ENCODE data around the gene C1R.
"Not testable (repeated sequence)": the region's sequence is repeated elsewhere in the genome, so short reads cannot be mapped to it uniquely, and the experiment has no call there.

C1R gene

GRCh38 chr12:7110661-7111060, 18.4 kb upstream of the C1R start:
- TF ChIP-seq SPI1 (IDR thresholded peaks at IDR 0.05; ENCODE audit: low read depth, low read length) (no peak), TAF1 (IDR thresholded peaks at IDR 0.05; ENCODE audit: low read depth, low read length) (no peak), PAX5 (IDR thresholded peaks at IDR 0.05; ENCODE audit: insufficient read depth, low read length, severe bottlenecking) (no peak), POLR2A (IDR thresholded peaks at IDR 0.05; ENCODE audit: low read depth, low read length) (no peak), POU2F2 (IDR thresholded peaks at IDR 0.05; ENCODE audit: low read depth, low read length) (no peak), POLR2AphosphoS5 (IDR thresholded peaks at IDR 0.05; ENCODE audit: low read depth, low read length) (no peak)
- DNase-seq (ENCODE audit: insufficient read length, low spot score) (no peak), FAIRE-seq (no peak)

- TF ChIP-seq PAX5 (IDR thresholded peaks at IDR 0.05; ENCODE audit: insufficient read depth, low read length, severe bottlenecking) (no peak), SPI1 (IDR thresholded peaks at IDR 0.05; ENCODE audit: low read depth, low read length) (no peak), POLR2AphosphoS5 (IDR thresholded peaks at IDR 0.05; ENCODE audit: low read depth, low read length) (no peak), TAF1 (IDR thresholded peaks at IDR 0.05; ENCODE audit: low read depth, low read length) (no peak), POU2F2 (IDR thresholded peaks at IDR 0.05; ENCODE audit: low read depth, low read length) (no peak), POLR2A (IDR thresholded peaks at IDR 0.05; ENCODE audit: low read depth, low read length) (no peak)
- FAIRE-seq = no peak
- DNase-seq (ENCODE audit: insufficient read length, low spot score) = no peak
These were observed 17.3 kb upstream of the C1R start for GRCh38 chr12:7109572-7109920.

DNA sequence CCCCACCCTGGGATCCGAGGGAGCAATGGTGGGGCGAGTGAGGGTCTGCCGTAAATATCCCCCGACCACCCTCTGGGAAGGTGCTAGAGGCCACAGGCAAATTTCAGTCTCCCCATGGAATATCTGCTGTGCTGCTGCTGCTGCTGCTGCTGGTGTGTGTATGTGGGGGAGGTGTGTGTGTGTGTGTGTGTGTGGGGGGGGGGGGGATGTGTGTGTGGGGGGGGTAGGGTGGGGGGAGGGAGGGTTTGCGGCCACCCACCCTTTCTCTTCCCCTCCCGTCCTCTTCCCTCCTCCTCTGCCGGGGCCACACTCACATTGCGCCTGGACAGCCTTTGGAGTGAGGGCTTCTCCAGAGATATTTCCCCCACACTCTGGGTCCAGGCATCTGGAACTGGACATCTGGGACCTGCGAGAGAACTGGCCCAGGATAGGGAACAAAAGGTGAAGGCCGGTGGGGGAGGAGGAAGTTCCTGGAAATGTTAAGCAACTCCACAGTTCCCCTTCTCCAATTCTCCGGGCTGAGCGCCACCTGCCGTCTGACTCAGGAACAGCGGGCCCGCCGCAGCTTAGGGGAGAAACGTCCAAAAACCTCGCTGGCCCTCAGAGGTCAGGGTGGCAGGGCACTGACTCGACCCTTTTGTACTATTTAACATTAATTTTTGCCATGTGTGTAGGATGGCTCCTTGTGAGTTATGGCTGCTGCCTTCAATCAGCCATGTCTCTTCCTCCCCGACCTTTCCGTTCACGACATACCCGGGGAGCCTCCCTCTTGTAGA, 16.7 kb upstream of the C1R start, which contains the start of gene C1RL:
Gene C1RL (minus strand): TSS at position 419 of the 776 bp plus-strand sequence. CDS start 34 bp downstream, at position 385.
- FAIRE-seq = peak; percentile 79
- TF ChIP-seq POU2F2 (IDR thresholded peaks at IDR 0.05; ENCODE audit: low read depth, low read length) = no peak
- TF ChIP-seq SPI1 (IDR thresholded peaks at IDR 0.05; ENCODE audit: low read depth, low read length) = peak; percentile 76
- no peak for DNase-seq (ENCODE audit: insufficient read length, low spot score)

DNA sequence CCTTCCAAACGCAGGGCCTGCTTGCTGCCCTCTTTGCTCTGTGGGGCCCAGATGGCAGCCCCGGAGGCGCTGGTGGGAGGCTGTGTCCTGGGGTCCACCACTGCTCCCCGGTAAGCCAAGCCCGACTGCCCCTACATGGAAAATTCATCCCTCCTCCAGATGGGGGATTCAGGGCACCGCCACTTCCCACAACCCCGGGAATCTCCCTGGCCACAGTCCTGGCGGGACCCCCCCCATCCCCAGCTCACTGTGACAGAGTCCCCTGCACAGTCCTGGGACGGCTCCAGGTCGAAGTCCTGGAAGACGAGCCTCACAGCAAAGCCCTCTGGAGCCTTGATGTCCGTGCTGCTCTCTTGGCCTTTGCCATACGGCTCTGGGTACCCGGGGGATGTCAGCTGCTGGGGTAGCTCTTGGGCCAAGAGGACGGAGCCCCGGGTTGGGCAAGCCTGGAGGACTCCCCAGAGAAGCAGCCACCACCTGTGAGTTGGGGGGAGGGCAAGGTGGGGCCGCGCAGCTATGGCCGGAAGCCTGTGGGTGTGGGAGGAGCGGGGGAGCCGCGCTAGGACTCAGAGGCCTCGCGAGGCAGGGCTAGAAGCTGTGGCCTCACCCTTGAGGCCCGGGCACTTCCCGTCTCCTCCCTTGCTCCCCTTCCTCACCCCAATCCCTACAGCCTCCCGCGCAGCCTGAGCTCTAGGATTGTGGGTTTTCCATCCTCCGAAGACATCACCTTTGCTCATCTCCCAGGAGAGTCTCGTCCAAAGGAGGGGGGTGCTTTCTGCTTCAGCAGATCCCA, 16.0 kb upstream of the C1R start:
- peak; percentile 79 for DNase-seq (ENCODE audit: insufficient read length, low spot score)
- FAIRE-seq = peak; percentile 98
- TF ChIP-seq POU2F2 (IDR thresholded peaks at IDR 0.05; ENCODE audit: low read depth, low read length) (peak; percentile 77), POLR2AphosphoS5 (IDR thresholded peaks at IDR 0.05; ENCODE audit: low read depth, low read length) (peak; percentile 96), PAX5 (IDR thresholded peaks at IDR 0.05; ENCODE audit: insufficient read depth, low read length, severe bottlenecking) (no peak), SPI1 (IDR thresholded peaks at IDR 0.05; ENCODE audit: low read depth, low read length) (peak; percentile 74), POLR2A (IDR thresholded peaks at IDR 0.05; ENCODE audit: low read depth, low read length) (peak; percentile 98), TAF1 (IDR thresholded peaks at IDR 0.05; ENCODE audit: low read depth, low read length) (peak; percentile 68; the same call in 1 of the 2 replicates)

- no peak for DNase-seq (ENCODE audit: insufficient read length, low spot score)
- FAIRE-seq = peak; percentile 62
- no peak for TF ChIP-seq POU2F2 (IDR thresholded peaks at IDR 0.05; ENCODE audit: low read depth, low read length)
- no peak for TF ChIP-seq POLR2A (IDR thresholded peaks at IDR 0.05; ENCODE audit: low read depth, low read length)
- TF ChIP-seq SPI1 (IDR thresholded peaks at IDR 0.05; ENCODE audit: low read depth, low read length) = no peak
- TF ChIP-seq PAX5 (IDR thresholded peaks at IDR 0.05; ENCODE audit: insufficient read depth, low read length, severe bottlenecking) = no peak
- TF ChIP-seq POLR2AphosphoS5 (IDR thresholded peaks at IDR 0.05; ENCODE audit: low read depth, low read length) = no peak
- no peak for TF ChIP-seq TAF1 (IDR thresholded peaks at IDR 0.05; ENCODE audit: low read depth, low read length)
These were observed 15.4 kb upstream of the C1R start for GRCh38 chr12:7107636-7108002.

- not testable (repeated sequence) for DNase-seq (ENCODE audit: insufficient read length, low spot score); FAIRE-seq
These were observed 14.9 kb upstream of the C1R start for GRCh38 chr12:7107181-7107580.

GRCh38 chr12:7106082-7106481, 13.8 kb upstream of the C1R start:
- DNase-seq (ENCODE audit: insufficient read length, low spot score) (no peak), FAIRE-seq (no peak)
- no peak for TF ChIP-seq PAX5 (IDR thresholded peaks at IDR 0.05; ENCODE audit: insufficient read depth, low read length, severe bottlenecking)
- TF ChIP-seq POLR2AphosphoS5 (IDR thresholded peaks at IDR 0.05; ENCODE audit: low read depth, low read length) = no peak
- no peak for TF ChIP-seq TAF1 (IDR thresholded peaks at IDR 0.05; ENCODE audit: low read depth, low read length)
- no peak for TF ChIP-seq SPI1 (IDR thresholded peaks at IDR 0.05; ENCODE audit: low read depth, low read length)
- no peak for TF ChIP-seq POLR2A (IDR thresholded peaks at IDR 0.05; ENCODE audit: low read depth, low read length)
- TF ChIP-seq POU2F2 (IDR thresholded peaks at IDR 0.05; ENCODE audit: low read depth, low read length) = no peak

DNA sequence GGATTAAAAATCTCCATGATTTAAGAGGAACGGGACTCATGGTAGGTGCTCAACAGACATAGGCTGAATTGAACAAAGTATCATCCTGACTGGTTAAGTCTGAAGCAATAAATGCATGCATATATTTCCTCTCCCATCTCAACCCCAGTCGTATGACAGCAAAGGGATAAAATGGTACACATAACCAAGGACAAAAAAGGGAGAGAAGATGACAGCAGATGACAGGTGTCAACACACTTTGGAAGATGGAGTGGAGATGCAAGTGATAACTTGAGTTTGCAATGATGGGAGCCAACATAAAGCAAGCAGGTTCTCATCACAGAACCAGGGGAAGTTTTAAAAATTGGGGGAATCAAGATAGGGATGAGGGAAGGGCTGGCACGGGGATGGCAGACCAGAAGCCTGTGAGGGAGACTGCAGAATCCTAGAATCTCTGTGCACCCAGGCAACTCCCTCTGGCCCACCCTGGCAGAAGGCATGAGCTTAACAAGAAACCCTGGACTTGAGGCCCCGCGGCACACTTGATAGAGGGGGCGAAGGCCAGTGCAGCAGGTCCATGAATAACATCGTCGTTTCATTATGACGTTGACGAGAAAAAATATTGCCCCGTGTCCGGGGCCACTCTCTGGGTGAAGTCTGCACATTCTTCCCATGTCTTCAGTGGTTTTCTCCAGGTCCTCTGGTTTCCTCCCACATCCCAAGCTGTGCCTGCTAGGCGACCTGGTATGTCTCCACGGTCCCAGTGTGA, 11.8 kb upstream of the C1R start:
- no peak for FAIRE-seq
- no peak for DNase-seq (ENCODE audit: insufficient read length, low spot score)
- TF ChIP-seq PAX5 (IDR thresholded peaks at IDR 0.05; ENCODE audit: insufficient read depth, low read length, severe bottlenecking) (no peak), POLR2A (IDR thresholded peaks at IDR 0.05; ENCODE audit: low read depth, low read length) (no peak), POLR2AphosphoS5 (IDR thresholded peaks at IDR 0.05; ENCODE audit: low read depth, low read length) (no peak), TAF1 (IDR thresholded peaks at IDR 0.05; ENCODE audit: low read depth, low read length) (no peak), SPI1 (IDR thresholded peaks at IDR 0.05; ENCODE audit: low read depth, low read length) (no peak), POU2F2 (IDR thresholded peaks at IDR 0.05; ENCODE audit: low read depth, low read length) (no peak)

DNA sequence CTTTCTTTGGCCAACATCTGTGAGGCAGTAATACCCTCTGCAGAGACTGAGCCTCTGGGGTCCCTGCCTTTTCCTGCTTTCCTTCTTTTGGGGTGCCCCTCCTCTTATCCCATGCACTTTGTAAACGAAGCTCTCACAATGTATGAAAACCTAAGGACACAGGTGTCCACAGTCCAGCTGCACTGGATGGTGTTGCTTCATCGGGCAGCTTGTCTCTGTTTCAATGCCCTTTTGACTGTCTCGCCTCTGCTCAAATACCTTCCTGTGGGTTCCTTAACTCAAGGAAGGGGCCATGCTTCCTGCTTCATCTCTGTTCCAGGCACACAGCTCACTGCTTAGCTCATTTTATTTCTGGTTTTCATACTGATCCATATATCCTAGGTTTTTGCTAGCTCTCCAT, 10.3 kb upstream of the C1R start:
- TF ChIP-seq POLR2A (IDR thresholded peaks at IDR 0.05; ENCODE audit: low read depth, low read length) = no peak
- TF ChIP-seq TAF1 (IDR thresholded peaks at IDR 0.05; ENCODE audit: low read depth, low read length) = no peak
- no peak for TF ChIP-seq PAX5 (IDR thresholded peaks at IDR 0.05; ENCODE audit: insufficient read depth, low read length, severe bottlenecking)
- no peak for TF ChIP-seq SPI1 (IDR thresholded peaks at IDR 0.05; ENCODE audit: low read depth, low read length)
- no peak for TF ChIP-seq POU2F2 (IDR thresholded peaks at IDR 0.05; ENCODE audit: low read depth, low read length)
- TF ChIP-seq POLR2AphosphoS5 (IDR thresholded peaks at IDR 0.05; ENCODE audit: low read depth, low read length) = no peak
- no peak for DNase-seq (ENCODE audit: insufficient read length, low spot score)
- FAIRE-seq = no peak
